Keratinocyte (primary cell): Measurements from ENCODE around the gene GFI1. TPM values are rescaled to one million over a fixed set of nuclear protein-coding genes. Genes with fewer than 3 reads are reported as not detected.

ENCODE experiments used
- DNase-seq: peaks from one replicate; pipeline ENCODE4 v3.0.0-alpha.2; 2011; ENCODE audit warnings: low read depth, missing footprints, low spot score
- FAIRE-seq: peaks from 2 replicates; lab custom pipeline; 2011; peaks lifted over from hg19 to GRCh38; lab: Jason Lieb, UNC
- H2AFZ ChIP-seq: 2 replicates; pipeline ENCODE4 v1.6.0; 2012; ENCODE audit warnings: low read length, control low read depth, inconsistent platforms; ENCODE audit not compliant: control insufficient read depth
- H3K27ac ChIP-seq: 2 replicates; pipeline ENCODE4 v1.5.1; 2011; ENCODE audit warnings: low read length; ENCODE audit not compliant: control insufficient read depth, insufficient read depth
- H3K27me3 ChIP-seq: 3 replicates; pipeline ENCODE4 v1.6.0; 2011; ENCODE audit warnings: low read length; ENCODE audit not compliant: control insufficient read depth, insufficient read depth; ENCODE audit errors: extremely low read depth
- H3K36me3 ChIP-seq, 2 experiments: 2 replicates in 1 of 2; 3 replicates in 1 of 2; pipeline ENCODE4 v1.5.1; 2011; ENCODE audit warnings: low read length in 2 of 2, mild to moderate bottlenecking in 1 of 2; ENCODE audit not compliant: control insufficient read depth in 2 of 2, insufficient read depth in 2 of 2; ENCODE audit errors: extremely low read depth in 1 of 2
- H3K4me1 ChIP-seq: 3 replicates; pipeline ENCODE4 v1.5.1; 2011; ENCODE audit warnings: low read length; ENCODE audit not compliant: control insufficient read depth, insufficient read depth; ENCODE audit errors: extremely low read depth
- H3K4me2 ChIP-seq: 3 replicates; pipeline ENCODE4 v1.6.0; 2011; ENCODE audit warnings: low read depth, low read length; ENCODE audit not compliant: control insufficient read depth, insufficient read depth; ENCODE audit errors: extremely low read depth
- H3K4me3 ChIP-seq, 3 experiments: fragments of 200-600 bp in 1 of 3; sonication (generic) in 1 of 3; 2 replicates in 2 of 3; 3 replicates in 1 of 3; pipeline ENCODE4 v1.5.1; 2011 to 2016; ENCODE audit warnings: low read length in 3 of 3, mild to moderate bottlenecking in 3 of 3, control low read depth in 2 of 3, inconsistent platforms in 1 of 3, low read depth in 1 of 3, mixed read lengths in 1 of 3, mixed run types in 1 of 3, moderate library complexity in 1 of 3; ENCODE audit not compliant: control insufficient read depth in 2 of 3, insufficient read depth in 2 of 3; ENCODE audit errors: extremely low read depth in 1 of 3
- H3K79me2 ChIP-seq: 2 replicates; pipeline ENCODE4 v1.6.0; 2012; ENCODE audit warnings: low read length; ENCODE audit not compliant: control insufficient read depth, insufficient read depth
- H3K9ac ChIP-seq: 3 replicates; pipeline ENCODE4 v1.6.0; 2011; ENCODE audit warnings: low read length; ENCODE audit not compliant: control insufficient read depth, insufficient read depth; ENCODE audit errors: extremely low read depth
- H3K9me1 ChIP-seq: 3 replicates; pipeline ENCODE4 v1.6.0; 2011; ENCODE audit warnings: low read length; ENCODE audit not compliant: control insufficient read depth, insufficient read depth; ENCODE audit errors: extremely low read depth
- H3K9me3 ChIP-seq: 2 replicates; pipeline ENCODE4 v1.5.1; 2012; ENCODE audit warnings: low read depth, low read length; ENCODE audit not compliant: control insufficient read depth
- H4K20me1 ChIP-seq: 3 replicates; pipeline ENCODE4 v1.6.0; 2011; ENCODE audit warnings: low read length; ENCODE audit not compliant: control insufficient read depth, insufficient read depth; ENCODE audit errors: extremely low read depth
- CTCF ChIP-seq, 3 experiments: IDR thresholded peaks in 1 of 3; conservative IDR thresholded peaks in 1 of 3; optimal IDR thresholded peaks in 1 of 3; 2 replicates in 2 of 3; 3 replicates in 1 of 3; pipeline versions ENCODE3 to v1.5.1; 2011; ENCODE audit warnings: low read length in 3 of 3, mild to moderate bottlenecking in 3 of 3, moderate library complexity in 2 of 3, control low read depth in 1 of 3, inconsistent platforms in 1 of 3; ENCODE audit not compliant: insufficient read depth in 2 of 3; ENCODE audit errors: extremely low read depth in 1 of 3
- EZH2 ChIP-seq: IDR thresholded peaks from one replicate; pipeline ENCODE4 v1.6.1; 2012; ENCODE audit warnings: inconsistent platforms, mild to moderate bottlenecking, low read length, moderate library complexity
- dilution Hi-C: fragments of 300-500 bp; cut with MboI; formaldehyde crosslinking; loops from one replicate; pipeline ENCODE4 v1.7.0; 2020; ENCODE audit warnings: low sequenced_read_pairs; ENCODE audit not compliant: extremely low pct_ligation_motif_present
- polyA plus RNA-seq, 5 experiments: library from polyadenylated mRNA; depleted of rRNA in 3 of 5; stranded (reverse) in 3 of 5; stranded (forward) in 1 of 5; unstranded in 1 of 5; fragments of >200 nt; gene quantifications; 1 replicate in 1 of 5; 2 replicates in 3 of 5; 3 replicates in 1 of 5; pipeline versions ENCODE4 v1.2.1 to v1.2.3, GENCODE V29; 2011 to 2012; ENCODE audit warnings: missing spikeins in 2 of 5, low read depth in 1 of 5, low replicate concordance in 1 of 5

The GFI1 gene
- polyA plus RNA-seq, 1 donor (not counting 4 experiments of a cell fraction or from before 2014, with no cell fraction given): 0.17 TPM

- no peak for TF ChIP-seq CTCF (optimal IDR thresholded peaks at IDR 0.05 in 1 of 3, IDR thresholded peaks at IDR 0.05 in 1 of 3, conservative IDR thresholded peaks at IDR 0.05 in 1 of 3; ENCODE audit: extremely low read depth in 1 of 3, insufficient read depth in 2 of 3, low read length in 3 of 3)
- TF ChIP-seq EZH2: no peak
- no peaks in the 10 kb centered on the region for H4K20me1 ChIP-seq
- H3K4me2 ChIP-seq: no peak overlapping the region
- no peak overlapping the region for H3K9ac ChIP-seq
- dilution Hi-C loops: no loop called here
- no peaks in the 10 kb centered on the region for H3K27me3 ChIP-seq
- no peaks in the 10 kb centered on the region for H3K36me3 ChIP-seq
- H3K4me3 ChIP-seq: no peak overlapping the region
- no peak for FAIRE-seq
- no peaks in the 10 kb centered on the region for H3K79me2 ChIP-seq
- H3K9me1 ChIP-seq: no peaks in the 10 kb centered on the region
- DNase-seq: no peak
- H3K4me1 ChIP-seq: no peaks in the 10 kb centered on the region
- H3K9me3 ChIP-seq: no peaks in the 10 kb centered on the region
- H2AFZ ChIP-seq: no peak overlapping the region
- H3K27ac ChIP-seq: no peak overlapping the region
These were observed 56.7 kb downstream of the GFI1 start for GRCh38 chr1:92430030-92430429.

- dilution Hi-C loops: no loop called here
- Histone ChIP-seq H3K9me1 (no peaks in the 10 kb centered on the region), H3K4me1 (no peaks in the 10 kb centered on the region), H3K9me3 (no peaks in the 10 kb centered on the region), H4K20me1 (no peaks in the 10 kb centered on the region), H3K4me3 (no peak overlapping the region), H3K27ac (no peak overlapping the region), H2AFZ (no peak overlapping the region), H3K79me2 (no peaks in the 10 kb centered on the region), H3K27me3 (no peaks in the 10 kb centered on the region), H3K4me2 (no peak overlapping the region), H3K36me3 (no peaks in the 10 kb centered on the region), H3K9ac (no peak overlapping the region)
- no peak for FAIRE-seq
- no peak for DNase-seq
- no peak for TF ChIP-seq EZH2
- no peak for TF ChIP-seq CTCF (optimal IDR thresholded peaks at IDR 0.05 in 1 of 3, IDR thresholded peaks at IDR 0.05 in 1 of 3, conservative IDR thresholded peaks at IDR 0.05 in 1 of 3; ENCODE audit: extremely low read depth in 1 of 3, insufficient read depth in 2 of 3, low read length in 3 of 3)
These were observed 61.1 kb downstream of the GFI1 start for GRCh38 chr1:92425617-92426016.

Other genes starting within 250 kb of the GFI1 start
- gene GLMN, start 187.9 kb downstream of the GFI1 start, polyA plus RNA-seq: 5.3 to 11.3 TPM (median 5.4 TPM) in 3 replicates
- 12.2 to 21.5 TPM (median 12.5 TPM) in 3 replicates for gene RPAP2, start 187.9 kb downstream of the GFI1 start, polyA plus RNA-seq